ENCODE data around the gene RAI14.

RAI14 gene

GRCh38 chr5:34858790-34859189 is 202.7 kb downstream of the RAI14 start:
- no peaks in the 10 kb centered on the region for H3K36me3 ChIP-seq (ENCODE audit: control insufficient read depth in 2 of 2, insufficient read depth in 2 of 2, low read length in 2 of 2)
- H3K4me1 ChIP-seq (ENCODE audit: control insufficient read depth in 2 of 2, insufficient read depth in 2 of 2, low read length in 2 of 2): no peaks in the 10 kb centered on the region
- no peak overlapping the region for H3K4me3 ChIP-seq (ENCODE audit: low read length in 2 of 2)
- no peak overlapping the region for H3K27ac ChIP-seq (ENCODE audit: low read depth in 2 of 2, low read length in 2 of 2)
- H3K9ac ChIP-seq (ENCODE audit: low read depth in 1 of 2, low read length in 2 of 2): no peak overlapping the region
- H3K9me3 ChIP-seq (ENCODE audit: control insufficient read depth in 2 of 2, low read length in 2 of 2): no peaks in the 10 kb centered on the region
- no peaks in the 10 kb centered on the region for H3K27me3 ChIP-seq (ENCODE audit: control insufficient read depth in 2 of 2, insufficient read depth in 2 of 2, low read length in 2 of 2)

GRCh38 chr5:34859253-34859652 is 203.1 kb downstream of the RAI14 start:
- Histone ChIP-seq H3K4me3 (ENCODE audit: low read length in 2 of 2) (no peak overlapping the region), H3K27ac (ENCODE audit: low read depth in 2 of 2, low read length in 2 of 2) (no peak overlapping the region), H3K4me1 (ENCODE audit: control insufficient read depth in 2 of 2, insufficient read depth in 2 of 2, low read length in 2 of 2) (no peaks in the 10 kb centered on the region), H3K9ac (ENCODE audit: low read depth in 1 of 2, low read length in 2 of 2) (no peak overlapping the region), H3K9me3 (ENCODE audit: control insufficient read depth in 2 of 2, low read length in 2 of 2) (no peaks in the 10 kb centered on the region), H3K36me3 (ENCODE audit: control insufficient read depth in 2 of 2, insufficient read depth in 2 of 2, low read length in 2 of 2) (no peaks in the 10 kb centered on the region), H3K27me3 (ENCODE audit: control insufficient read depth in 2 of 2, insufficient read depth in 2 of 2, low read length in 2 of 2) (no peaks in the 10 kb centered on the region)

- no peak overlapping the region for H3K4me3 ChIP-seq (ENCODE audit: low read length in 2 of 2)
- H3K9me3 ChIP-seq (ENCODE audit: control insufficient read depth in 2 of 2, low read length in 2 of 2): no peaks in the 10 kb centered on the region
- no peaks in the 10 kb centered on the region for H3K4me1 ChIP-seq (ENCODE audit: control insufficient read depth in 2 of 2, insufficient read depth in 2 of 2, low read length in 2 of 2)
- no peak overlapping the region for H3K9ac ChIP-seq (ENCODE audit: low read depth in 1 of 2, low read length in 2 of 2)
- H3K36me3 ChIP-seq (ENCODE audit: control insufficient read depth in 2 of 2, insufficient read depth in 2 of 2, low read length in 2 of 2): no peaks in the 10 kb centered on the region
- H3K27ac ChIP-seq (ENCODE audit: low read depth in 2 of 2, low read length in 2 of 2): no peak overlapping the region
- no peaks in the 10 kb centered on the region for H3K27me3 ChIP-seq (ENCODE audit: control insufficient read depth in 2 of 2, insufficient read depth in 2 of 2, low read length in 2 of 2)
Measured at GRCh38 chr5:34863946-34864345, 207.8 kb downstream of the RAI14 start.

GRCh38 chr5:34865091-34865490 is 209.0 kb downstream of the RAI14 start:
- H3K9ac ChIP-seq (ENCODE audit: low read depth in 1 of 2, low read length in 2 of 2): no peak overlapping the region
- H3K27me3 ChIP-seq (ENCODE audit: control insufficient read depth in 2 of 2, insufficient read depth in 2 of 2, low read length in 2 of 2): no peaks in the 10 kb centered on the region
- H3K4me1 ChIP-seq (ENCODE audit: control insufficient read depth in 2 of 2, insufficient read depth in 2 of 2, low read length in 2 of 2): no peaks in the 10 kb centered on the region
- no peaks in the 10 kb centered on the region for H3K36me3 ChIP-seq (ENCODE audit: control insufficient read depth in 2 of 2, insufficient read depth in 2 of 2, low read length in 2 of 2)
- no peaks in the 10 kb centered on the region for H3K9me3 ChIP-seq (ENCODE audit: control insufficient read depth in 2 of 2, low read length in 2 of 2)
- H3K4me3 ChIP-seq (ENCODE audit: low read length in 2 of 2): no peak overlapping the region
- no peak overlapping the region for H3K27ac ChIP-seq (ENCODE audit: low read depth in 2 of 2, low read length in 2 of 2)

GRCh38 chr5:34866989-34867471 is 210.9 kb downstream of the RAI14 start:
- Histone ChIP-seq H3K4me1 (ENCODE audit: control insufficient read depth in 2 of 2, insufficient read depth in 2 of 2, low read length in 2 of 2) (no peaks in the 10 kb centered on the region), H3K9ac (ENCODE audit: low read depth in 1 of 2, low read length in 2 of 2) (no peak overlapping the region), H3K27ac (ENCODE audit: low read depth in 2 of 2, low read length in 2 of 2) (no peak overlapping the region), H3K9me3 (ENCODE audit: control insufficient read depth in 2 of 2, low read length in 2 of 2) (no peaks in the 10 kb centered on the region), H3K27me3 (ENCODE audit: control insufficient read depth in 2 of 2, insufficient read depth in 2 of 2, low read length in 2 of 2) (no peaks in the 10 kb centered on the region), H3K36me3 (ENCODE audit: control insufficient read depth in 2 of 2, insufficient read depth in 2 of 2, low read length in 2 of 2) (no peaks in the 10 kb centered on the region), H3K4me3 (ENCODE audit: low read length in 2 of 2) (no peak overlapping the region)

GRCh38 chr5:34867660-34868059 is 211.5 kb downstream of the RAI14 start:
- H3K9me3 ChIP-seq (ENCODE audit: control insufficient read depth in 2 of 2, low read length in 2 of 2): no peaks in the 10 kb centered on the region
- H3K36me3 ChIP-seq (ENCODE audit: control insufficient read depth in 2 of 2, insufficient read depth in 2 of 2, low read length in 2 of 2): no peaks in the 10 kb centered on the region
- no peaks in the 10 kb centered on the region for H3K27me3 ChIP-seq (ENCODE audit: control insufficient read depth in 2 of 2, insufficient read depth in 2 of 2, low read length in 2 of 2)
- no peaks in the 10 kb centered on the region for H3K4me1 ChIP-seq (ENCODE audit: control insufficient read depth in 2 of 2, insufficient read depth in 2 of 2, low read length in 2 of 2)
- no peak overlapping the region for H3K9ac ChIP-seq (ENCODE audit: low read depth in 1 of 2, low read length in 2 of 2)
- no peak overlapping the region for H3K27ac ChIP-seq (ENCODE audit: low read depth in 2 of 2, low read length in 2 of 2)
- H3K4me3 ChIP-seq (ENCODE audit: low read length in 2 of 2): no peak overlapping the region

GRCh38 chr5:34868791-34869190 is 212.7 kb downstream of the RAI14 start:
- H3K9me3 ChIP-seq (ENCODE audit: control insufficient read depth in 2 of 2, low read length in 2 of 2): no peaks in the 10 kb centered on the region
- no peak overlapping the region for H3K4me3 ChIP-seq (ENCODE audit: low read length in 2 of 2)
- no peaks in the 10 kb centered on the region for H3K27me3 ChIP-seq (ENCODE audit: control insufficient read depth in 2 of 2, insufficient read depth in 2 of 2, low read length in 2 of 2)
- H3K27ac ChIP-seq (ENCODE audit: low read depth in 2 of 2, low read length in 2 of 2): no peak overlapping the region
- H3K9ac ChIP-seq (ENCODE audit: low read depth in 1 of 2, low read length in 2 of 2): no peak overlapping the region
- no peaks in the 10 kb centered on the region for H3K36me3 ChIP-seq (ENCODE audit: control insufficient read depth in 2 of 2, insufficient read depth in 2 of 2, low read length in 2 of 2)
- H3K4me1 ChIP-seq (ENCODE audit: control insufficient read depth in 2 of 2, insufficient read depth in 2 of 2, low read length in 2 of 2): no peaks in the 10 kb centered on the region

GRCh38 chr5:34869256-34869655 is 213.1 kb downstream of the RAI14 start:
- no peak overlapping the region for H3K4me3 ChIP-seq (ENCODE audit: low read length in 2 of 2)
- no peak overlapping the region for H3K27ac ChIP-seq (ENCODE audit: low read depth in 2 of 2, low read length in 2 of 2)
- no peaks in the 10 kb centered on the region for H3K9me3 ChIP-seq (ENCODE audit: control insufficient read depth in 2 of 2, low read length in 2 of 2)
- no peaks in the 10 kb centered on the region for H3K4me1 ChIP-seq (ENCODE audit: control insufficient read depth in 2 of 2, insufficient read depth in 2 of 2, low read length in 2 of 2)
- H3K27me3 ChIP-seq (ENCODE audit: control insufficient read depth in 2 of 2, insufficient read depth in 2 of 2, low read length in 2 of 2): no peaks in the 10 kb centered on the region
- no peak overlapping the region for H3K9ac ChIP-seq (ENCODE audit: low read depth in 1 of 2, low read length in 2 of 2)
- H3K36me3 ChIP-seq (ENCODE audit: control insufficient read depth in 2 of 2, insufficient read depth in 2 of 2, low read length in 2 of 2): no peaks in the 10 kb centered on the region

- Histone ChIP-seq H3K9me3 (ENCODE audit: control insufficient read depth in 2 of 2, low read length in 2 of 2) (no peaks in the 10 kb centered on the region), H3K27ac (ENCODE audit: low read depth in 2 of 2, low read length in 2 of 2) (no peak overlapping the region), H3K9ac (ENCODE audit: low read depth in 1 of 2, low read length in 2 of 2) (no peak overlapping the region), H3K27me3 (ENCODE audit: control insufficient read depth in 2 of 2, insufficient read depth in 2 of 2, low read length in 2 of 2) (no peaks in the 10 kb centered on the region), H3K36me3 (ENCODE audit: control insufficient read depth in 2 of 2, insufficient read depth in 2 of 2, low read length in 2 of 2) (no peaks in the 10 kb centered on the region), H3K4me1 (ENCODE audit: control insufficient read depth in 2 of 2, insufficient read depth in 2 of 2, low read length in 2 of 2) (no peaks in the 10 kb centered on the region), H3K4me3 (ENCODE audit: low read length in 2 of 2) (no peak overlapping the region)
Measured at GRCh38 chr5:34870382-34870781, 214.3 kb downstream of the RAI14 start.

GRCh38 chr5:34876275-34876674 is 220.1 kb downstream of the RAI14 start:
- Histone ChIP-seq H3K9me3 (ENCODE audit: control insufficient read depth in 2 of 2, low read length in 2 of 2) (no peaks in the 10 kb centered on the region), H3K27ac (ENCODE audit: low read depth in 2 of 2, low read length in 2 of 2) (no peak overlapping the region), H3K4me1 (ENCODE audit: control insufficient read depth in 2 of 2, insufficient read depth in 2 of 2, low read length in 2 of 2) (no peaks in the 10 kb centered on the region), H3K9ac (ENCODE audit: low read depth in 1 of 2, low read length in 2 of 2) (no peak overlapping the region), H3K4me3 (ENCODE audit: low read length in 2 of 2) (no peak overlapping the region), H3K36me3 (ENCODE audit: control insufficient read depth in 2 of 2, insufficient read depth in 2 of 2, low read length in 2 of 2) (no peaks in the 10 kb centered on the region), H3K27me3 (ENCODE audit: control insufficient read depth in 2 of 2, insufficient read depth in 2 of 2, low read length in 2 of 2) (no peaks in the 10 kb centered on the region)

- no peaks in the 10 kb centered on the region for H3K4me1 ChIP-seq (ENCODE audit: control insufficient read depth in 2 of 2, insufficient read depth in 2 of 2, low read length in 2 of 2)
Measured at GRCh38 chr5:34881246-34881645, 225.1 kb downstream of the RAI14 start.

More at GRCh38 chr5:34881246-34881645, 225.1 kb downstream of the RAI14 start:
- H3K27me3 ChIP-seq (ENCODE audit: control insufficient read depth in 2 of 2, insufficient read depth in 2 of 2, low read length in 2 of 2): no peaks in the 10 kb centered on the region
- H3K27ac ChIP-seq (ENCODE audit: low read depth in 2 of 2, low read length in 2 of 2): no peak overlapping the region
- no peak overlapping the region for H3K9ac ChIP-seq (ENCODE audit: low read depth in 1 of 2, low read length in 2 of 2)
- H3K36me3 ChIP-seq (ENCODE audit: control insufficient read depth in 2 of 2, insufficient read depth in 2 of 2, low read length in 2 of 2): no peaks in the 10 kb centered on the region
- no peaks in the 10 kb centered on the region for H3K9me3 ChIP-seq (ENCODE audit: control insufficient read depth in 2 of 2, low read length in 2 of 2)
- no peak overlapping the region for H3K4me3 ChIP-seq (ENCODE audit: low read length in 2 of 2)

Data from mucosa of rectum (tissue), 2 donors.